ENCODE results near the gene CRB2. TPM values are rescaled to one million over a fixed set of nuclear protein-coding genes. Genes with fewer than 3 reads are reported as not detected.

Gene CRB2
- total and polyA plus RNA-seq, 2 of the 13 experiments (the other 11 are each of a cell fraction or from before 2014, with no cell fraction given): 0.01 to 0.29 TPM

GRCh38 chr9:123312306-123312877 lies 43.6 kb upstream of the CRB2 start:
- peaks cover 66% of the 10 kb centered on the region for H3K4me1 ChIP-seq (ENCODE audit: insufficient read depth, low read length)
- no peak overlapping the region for H3K27ac ChIP-seq (ENCODE audit: extremely low read length, insufficient read depth, low read length)
- H3K4me2 ChIP-seq (ENCODE audit: low read depth, low read length): no peak overlapping the region
- H3K27me3 ChIP-seq (ENCODE audit: control insufficient read depth in 1 of 2, insufficient read depth in 2 of 2, low read length in 2 of 2): no peaks in the 10 kb centered on the region
- H3K9ac ChIP-seq (ENCODE audit: insufficient read depth, low read depth, low read length): no peak overlapping the region
- H4K20me1 ChIP-seq (ENCODE audit: insufficient read depth, low read length): no peaks in the 10 kb centered on the region
- POLR2A ChIA-PET: no interaction called here
- DNase-seq (ENCODE audit: low spot score): no peak
- CTCF ChIA-PET (ENCODE audit: low intra/inter-chr PET ratio, low total read pairs): no interaction called here
- H3K9me3 ChIP-seq (ENCODE audit: low read length): no peaks in the 10 kb centered on the region
- ATAC-seq: peak; percentile 24; the same call in 1 of the 3 replicates
- H3K79me2 ChIP-seq (ENCODE audit: insufficient read depth, low read length): no peaks in the 10 kb centered on the region
- no TSS peak for BruUV-seq (replicated peaks)
- no peak for FAIRE-seq
- no peaks in the 10 kb centered on the region for H3K36me3 ChIP-seq (replicated peaks in 1 of 2; ENCODE audit: control insufficient read depth in 1 of 2, insufficient read depth in 2 of 2, low read length in 2 of 2)
- intact Hi-C loops (cut with micrococcal nuclease; ENCODE audit: unreplicated experiment) (no loop called here), in situ Hi-C loops (cut with HindIII; ENCODE audit: extremely low pct_ligation_motif_present, low pct_unique_long_range_greater_than_20kb) (no loop called here)
- no peak overlapping the region for H2AFZ ChIP-seq (ENCODE audit: low read length)
- no peak overlapping the region for H3K4me3 ChIP-seq (replicated peaks in 1 of 3; ENCODE audit: insufficient read depth in 1 of 3, low read depth in 2 of 3, low read length in 3 of 3)
- 81% methylated on average over 2 of the region's 4 CpGs for WGBS (ENCODE audit: low lambda C conversion rate)
- TF ChIP-seq ZNF12 (CRISPR knock-in tag; IDR thresholded peaks at IDR 0.05): peak; percentile 99
- 0 out of 2 replicates have a peak, but pooled peaks have one; percentile 27 for TF ChIP-seq ZMYM3 (CRISPR knock-in tag; IDR thresholded peaks at IDR 0.05)
- TF ChIP-seq ZNF597 (CRISPR knock-in tag; IDR thresholded peaks at IDR 0.05): no peak
- no peak for TF ChIP-seq NKX3-1 (CRISPR knock-in tag; IDR thresholded peaks at IDR 0.05)
- TF ChIP-seq ZNF629 (CRISPR knock-in tag; conservative IDR thresholded peaks at IDR 0.05): peak; percentile 38; the same call in 1 of the 2 replicates
- TF ChIP-seq HDAC2 (CRISPR knock-in tag; IDR thresholded peaks at IDR 0.05): no peak
- TF ChIP-seq PCBP2 (optimal IDR thresholded peaks at IDR 0.05; ENCODE audit: low read depth, low read length, poor library complexity, severe bottlenecking): peak; percentile 31
- TF ChIP-seq MAFF (IDR thresholded peaks at IDR 0.05; ENCODE audit: low read depth, low read length): 0 out of 2 replicates have a peak, but pooled peaks have one; percentile 9
- no peak for TF ChIP-seq GZF1 (CRISPR knock-in tag; IDR thresholded peaks at IDR 0.05)
- no peak for TF ChIP-seq NFATC3 (CRISPR knock-in tag; IDR thresholded peaks at IDR 0.05)
- no peak for TF ChIP-seq ZNF337 (CRISPR knock-in tag; IDR thresholded peaks at IDR 0.05; ENCODE audit: borderline replicate concordance, low read depth)
- no peak for TF ChIP-seq ZSCAN5A (CRISPR knock-in tag; IDR thresholded peaks at IDR 0.05; ENCODE audit: borderline replicate concordance)
- no peak for TF ChIP-seq SCMH1 (CRISPR knock-in tag; IDR thresholded peaks at IDR 0.05; ENCODE audit: borderline replicate concordance)
- TF ChIP-seq MAFG (CRISPR knock-in tag; IDR thresholded peaks at IDR 0.05): peak; percentile 74
- TF ChIP-seq HMG20A (CRISPR knock-in tag; IDR thresholded peaks at IDR 0.05; ENCODE audit: borderline replicate concordance): no peak
- no peak for TF ChIP-seq AGO1 (IDR thresholded peaks at IDR 0.05; ENCODE audit: low read depth, low read length, poor library complexity, severe bottlenecking)
- no peak for TF ChIP-seq ZIK1 (CRISPR knock-in tag; IDR thresholded peaks at IDR 0.05; ENCODE audit: borderline replicate concordance, low read depth)
- TF ChIP-seq NFE2L2 (IDR thresholded peaks at IDR 0.05; ENCODE audit: low read length): peak; percentile 70; the same call in 1 of the 2 replicates
- peak; percentile 34 for TF ChIP-seq HNRNPK (IDR thresholded peaks at IDR 0.05; ENCODE audit: low read depth, low read length, poor library complexity, severe bottlenecking)
- no peak for TF ChIP-seq FOXJ3 (CRISPR knock-in tag; IDR thresholded peaks at IDR 0.05; ENCODE audit: borderline replicate concordance)
- peak; percentile 27 to 35; a peak in 2 of 4 replicates for TF ChIP-seq MAFK (conservative IDR thresholded peaks at IDR 0.05 in 1 of 2, IDR thresholded peaks at IDR 0.05 in 1 of 2; ENCODE audit: low read length in 2 of 2)
- no peak for TF ChIP-seq SMYD3 (CRISPR knock-in tag; IDR thresholded peaks at IDR 0.05)
- TF ChIP-seq ELF4 (CRISPR knock-in tag; IDR thresholded peaks at IDR 0.05; ENCODE audit: borderline replicate concordance): no peak
- TF ChIP-seq NFE2 (CRISPR knock-in tag; IDR thresholded peaks at IDR 0.05): peak; percentile 50; the same call in 1 of the 2 replicates
- no peak for TF ChIP-seq ESRRA (CRISPR knock-in tag; IDR thresholded peaks at IDR 0.05; ENCODE audit: low read depth)
